RWPE1 (cell line): Measurements from ENCODE around the gene MDH2.
"Not testable (repeated sequence)": the region's sequence is repeated elsewhere in the genome, so short reads cannot be mapped to it uniquely, and the experiment has no call there.

Source experiments
- CTCF ChIA-PET: fragments of 350-600 bp; sonication (Branson Sonifier 250); formaldehyde crosslinking; extraction: SDS; loops from one replicate; lab custom pipeline; 2021; lab: Yijun Ruan, JAX
- POLR2A ChIA-PET: fragments of 400-600 bp; formaldehyde crosslinking; extraction: SDS; loops from one replicate; lab custom pipeline; 2020; ENCODE audit warnings: antibody characterized with exemption; ENCODE audit not compliant: low non-redundant PET; lab: Yijun Ruan, JAX
- DNase-seq: peaks from one replicate; pipeline ENCODE4 v3.0.0; 2012; ENCODE audit warnings: low spot score
- H3K27ac ChIP-seq: fragments of 450-650 bp; 2 replicates; pipeline ENCODE4 v1.5.1; 2017
- CTCF ChIP-seq: fragments of 450-650 bp; conservative IDR thresholded peaks from 2 replicates; pipeline ENCODE4 v1.5.1; 2017; ENCODE audit warnings: low read depth, mild to moderate bottlenecking

Gene MDH2

GRCh38 chr7:76047811-76048667, at the start of gene MDH2, which contains the start of gene STYXL1:
Gene MDH2 (plus strand): TSS chr7:76048106. CDS start chr7:76048161, 55 bp downstream.
Gene STYXL1 (minus strand): TSS chr7:76048000. CDS start chr7:76030523, 17,477 bp downstream.
- peak within 1 kb of the TSS; percentile 86 for H3K27ac ChIP-seq
- TF ChIP-seq CTCF, result no peak
- ChIA-PET POLR2A (interaction anchor here (0.6 to 0.8 kb wide), 2 partner anchors 87 to 433 kb away, joined by 5 to 6 read pairs; no protein-coding TSS in a partner anchor), CTCF (interaction anchor here (0.5 to 1.0 kb wide), 6 partner anchors 17 to 243 kb away, joined by 3 to 4 read pairs (median 3); no protein-coding TSS in a partner anchor)
- DNase-seq, result peak; percentile 97

- H3K27ac ChIP-seq, result 0 out of 2 replicates have a peak overlapping the region, but pooled peaks have one; percentile 1
- CTCF ChIA-PET, result no interaction called here
- TF ChIP-seq CTCF, result no peak
- POLR2A ChIA-PET, result interaction anchor here (0.6 kb wide), 1 partner anchor 1075 kb away, joined by 4 read pairs; no protein-coding TSS in a partner anchor
- DNase-seq, result no peak
Measured at GRCh38 chr7:76000566-76000965, 47.3 kb upstream of the MDH2 start.

GRCh38 chr7:76002139-76002538, 45.8 kb upstream of the MDH2 start:
- DNase-seq, result no peak
- CTCF ChIA-PET, result no interaction called here
- no peak for TF ChIP-seq CTCF
- POLR2A ChIA-PET, result no interaction called here
- H3K27ac ChIP-seq, result no peak overlapping the region

GRCh38 chr7:76002822-76003221, 45.1 kb upstream of the MDH2 start:
- TF ChIP-seq CTCF, result no peak
- ChIA-PET CTCF (interaction anchor here (0.6 kb wide), 1 partner anchor 136 kb away, joined by 3 read pairs; no protein-coding TSS in a partner anchor), POLR2A (no interaction called here)
- DNase-seq, result no peak
- no peak overlapping the region for H3K27ac ChIP-seq

GRCh38 chr7:76003351-76003750, 44.6 kb upstream of the MDH2 start:
- ChIA-PET CTCF (interaction anchor here (0.6 kb wide), 1 partner anchor 136 kb away, joined by 3 read pairs; no protein-coding TSS in a partner anchor), POLR2A (no interaction called here)
- H3K27ac ChIP-seq, result no peak overlapping the region
- DNase-seq, result no peak
- no peak for TF ChIP-seq CTCF

GRCh38 chr7:76005004-76005403, 42.9 kb upstream of the MDH2 start:
- DNase-seq, H3K27ac ChIP-seq, POLR2A ChIA-PET, CTCF ChIA-PET: not testable (repeated sequence)
